Panc1 (cell line): Measurements from ENCODE around the gene ESRRA. TPM values are rescaled to one million over a fixed set of nuclear protein-coding genes. Genes with fewer than 3 reads are reported as not detected.

ENCODE experiments used
- ATAC-seq: fragments of 200-7000 bp; cut with Tn5 transposase; 2 replicates; pipeline ENCODE4 v1.9.1; 2020; ENCODE audit warnings: mild to moderate bottlenecking, moderate library complexity
- BruUV-seq: library from RNA; stranded (reverse); fragments of 400-500 nt; replicated peaks from 2 replicates; lab custom pipeline; 2021; lab: Mats Ljungman, UMichigan
- CTCF ChIA-PET: fragments of 300-600 bp; sonication (Branson Sonifier 250); formaldehyde crosslinking; loops from one replicate; lab custom pipeline; 2022; ENCODE audit warnings: antibody characterized with exemption; lab: Charles Lee
- POLR2A ChIA-PET: fragments of 300-600 bp; sonication (Branson Sonifier 250); formaldehyde crosslinking; loops from one replicate; lab custom pipeline; 2022; ENCODE audit warnings: antibody characterized with exemption; lab: Charles Lee
- DNase-seq: peaks from one replicate; pipeline ENCODE4 v3.0.0-alpha.2; 2010; ENCODE audit warnings: low read depth, low spot score
- H3K27ac ChIP-seq: 2 replicates; pipeline ENCODE4 v1.5.1; 2011; ENCODE audit warnings: mild to moderate bottlenecking, low read length, inconsistent platforms
- H3K27me3 ChIP-seq: fragments of 200-500 bp; sonication (Bioruptor generic); 2 replicates; pipeline ENCODE4 v1.6.0; 2014; ENCODE audit warnings: low read length, inconsistent platforms; ENCODE audit not compliant: control insufficient read depth, insufficient read depth
- H3K36me3 ChIP-seq: fragments of 200-500 bp; sonication (Bioruptor generic); 2 replicates; pipeline ENCODE4 v1.5.1; 2014; ENCODE audit warnings: inconsistent platforms, mild to moderate bottlenecking, low read length, moderate library complexity; ENCODE audit not compliant: control insufficient read depth, insufficient read depth
- H3K4me1 ChIP-seq: 2 replicates; pipeline ENCODE4 v1.5.1; 2011; ENCODE audit warnings: inconsistent platforms, mild to moderate bottlenecking, low read length, moderate library complexity; ENCODE audit not compliant: control insufficient read depth, insufficient read depth
- H3K4me3 ChIP-seq, 2 experiments: 2 replicates each; pipeline ENCODE4 v1.5.1; 2011 to 2012; ENCODE audit warnings: low read depth in 2 of 2, low read length in 2 of 2, mild to moderate bottlenecking in 2 of 2, inconsistent platforms in 1 of 2, moderate library complexity in 1 of 2
- H3K9me3 ChIP-seq: fragments of 200-500 bp; sonication (Bioruptor generic); 2 replicates; pipeline ENCODE4 v1.5.1; 2014; ENCODE audit warnings: low read depth, mild to moderate bottlenecking, inconsistent platforms, low read length, moderate library complexity; ENCODE audit not compliant: control insufficient read depth, insufficient read depth
- CTCF ChIP-seq: fragments of 450-650 bp; IDR thresholded peaks from 2 replicates; pipeline ENCODE4 v1.5.1; 2017; ENCODE audit warnings: mild to moderate bottlenecking
- POLR2AphosphoS5 ChIP-seq: IDR thresholded peaks from 2 replicates; pipeline ENCODE4 v1.6.1; 2012; ENCODE audit warnings: mild to moderate bottlenecking, low read depth, low read length, moderate library complexity
- SIN3A ChIP-seq: IDR thresholded peaks from 2 replicates; pipeline ENCODE4 v1.6.1; 2012; ENCODE audit warnings: low read depth, mild to moderate bottlenecking, low read length, moderate library complexity, borderline replicate concordance; ENCODE audit not compliant: insufficient read depth
- TCF7L2 ChIP-seq: IDR thresholded peaks from 2 replicates; pipeline ENCODE4 v1.6.1; 2011; ENCODE audit warnings: mild to moderate bottlenecking, low read depth, low read length, inconsistent platforms
- in situ Hi-C: cut with HindIII; loops from 2 replicates; pipeline ENCODE4 v1.10.0; 2016; ENCODE audit warnings: low sequenced_read_pairs, low pct_unique_long_range_greater_than_20kb
- intact Hi-C: fragments of 100-400 bp; cut with micrococcal nuclease; formaldehyde crosslinking; loops from one replicate; pipeline ENCODE4 v1.10.0; 2022; ENCODE audit not compliant: unreplicated experiment
- total RNA-seq: library from RNA; stranded (reverse); gene quantifications from one replicate; pipeline ENCODE4 v1.2.1, GENCODE V29; 2021; ENCODE audit not compliant: unreplicated experiment
- TF ChIP-seq, protein P1 (sequence below), 2 experiments: IDR thresholded peaks; 2 replicates each; pipeline ENCODE4 v1.6.1; 2011 to 2012; ENCODE audit warnings: low read depth in 2 of 2, control low read depth in 1 of 2, low read length in 1 of 2, mild to moderate bottlenecking in 1 of 2, moderate library complexity in 1 of 2; ENCODE audit not compliant: insufficient read depth in 1 of 2

The ESRRA gene
- total RNA-seq, 1 experiment from 2014 or later: 81.6 TPM

GRCh38 chr11:64360448-64360921 lies 55.2 kb downstream of the ESRRA start:
- no peaks in the 10 kb centered on the region for H3K9me3 ChIP-seq
- DNase-seq (no peak), ATAC-seq (no peak)
- no peak overlapping the region for H3K4me3 ChIP-seq
- peaks cover 36% of the 10 kb centered on the region for H3K4me1 ChIP-seq
- no peak for TF ChIP-seq SIN3A
- no peak for TF ChIP-seq CTCF
- TF ChIP-seq TCF7L2: no peak
- no peak for TF ChIP-seq POLR2AphosphoS5
- TF ChIP-seq, protein P1, sequence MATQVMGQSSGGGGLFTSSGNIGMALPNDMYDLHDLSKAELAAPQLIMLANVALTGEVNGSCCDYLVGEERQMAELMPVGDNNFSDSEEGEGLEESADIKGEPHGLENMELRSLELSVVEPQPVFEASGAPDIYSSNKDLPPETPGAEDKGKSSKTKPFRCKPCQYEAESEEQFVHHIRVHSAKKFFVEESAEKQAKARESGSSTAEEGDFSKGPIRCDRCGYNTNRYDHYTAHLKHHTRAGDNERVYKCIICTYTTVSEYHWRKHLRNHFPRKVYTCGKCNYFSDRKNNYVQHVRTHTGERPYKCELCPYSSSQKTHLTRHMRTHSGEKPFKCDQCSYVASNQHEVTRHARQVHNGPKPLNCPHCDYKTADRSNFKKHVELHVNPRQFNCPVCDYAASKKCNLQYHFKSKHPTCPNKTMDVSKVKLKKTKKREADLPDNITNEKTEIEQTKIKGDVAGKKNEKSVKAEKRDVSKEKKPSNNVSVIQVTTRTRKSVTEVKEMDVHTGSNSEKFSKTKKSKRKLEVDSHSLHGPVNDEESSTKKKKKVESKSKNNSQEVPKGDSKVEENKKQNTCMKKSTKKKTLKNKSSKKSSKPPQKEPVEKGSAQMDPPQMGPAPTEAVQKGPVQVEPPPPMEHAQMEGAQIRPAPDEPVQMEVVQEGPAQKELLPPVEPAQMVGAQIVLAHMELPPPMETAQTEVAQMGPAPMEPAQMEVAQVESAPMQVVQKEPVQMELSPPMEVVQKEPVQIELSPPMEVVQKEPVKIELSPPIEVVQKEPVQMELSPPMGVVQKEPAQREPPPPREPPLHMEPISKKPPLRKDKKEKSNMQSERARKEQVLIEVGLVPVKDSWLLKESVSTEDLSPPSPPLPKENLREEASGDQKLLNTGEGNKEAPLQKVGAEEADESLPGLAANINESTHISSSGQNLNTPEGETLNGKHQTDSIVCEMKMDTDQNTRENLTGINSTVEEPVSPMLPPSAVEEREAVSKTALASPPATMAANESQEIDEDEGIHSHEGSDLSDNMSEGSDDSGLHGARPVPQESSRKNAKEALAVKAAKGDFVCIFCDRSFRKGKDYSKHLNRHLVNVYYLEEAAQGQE (IDR thresholded peaks at IDR 0.05; ENCODE audit: insufficient read depth in 1 of 2, low read depth in 2 of 2, low read length in 1 of 2): no peak
- POLR2A ChIA-PET: no interaction called here
- H3K27me3 ChIP-seq: no peaks in the 10 kb centered on the region
- intact Hi-C loops (no loop called here), in situ Hi-C loops (no loop called here)
- no TSS peak for BruUV-seq
- peaks cover 4% of the 10 kb centered on the region for H3K36me3 ChIP-seq
- CTCF ChIA-PET: no interaction called here
- no peak overlapping the region for H3K27ac ChIP-seq

GRCh38 chr11:64361659-64362058 lies 56.3 kb downstream of the ESRRA start:
- peaks cover 6% of the 10 kb centered on the region for H3K36me3 ChIP-seq
- no peak for TF ChIP-seq SIN3A
- no peak for TF ChIP-seq CTCF
- TF ChIP-seq POLR2AphosphoS5: no peak
- TF ChIP-seq, protein P1 (IDR thresholded peaks at IDR 0.05; ENCODE audit: insufficient read depth in 1 of 2, low read depth in 2 of 2, low read length in 1 of 2): no peak
- TF ChIP-seq TCF7L2: no peak
- DNase-seq: no peak
- no peaks in the 10 kb centered on the region for H3K27me3 ChIP-seq
- intact Hi-C loops (no loop called here), in situ Hi-C loops (no loop called here)
- ChIA-PET POLR2A (no interaction called here), CTCF (no interaction called here)
- peaks cover 27% of the 10 kb centered on the region for H3K4me1 ChIP-seq
- ATAC-seq: no peak
- H3K27ac ChIP-seq: no peak overlapping the region
- no peaks in the 10 kb centered on the region for H3K9me3 ChIP-seq
- BruUV-seq: no TSS peak
- H3K4me3 ChIP-seq: no peak overlapping the region
